NCI-H146 (cell line): ENCODE data around the gene NUDT16L1.

Experiments
- DNase-seq: peaks from one replicate; lab custom pipeline; 2025; lab: John Stamatoyannopoulos, UW

NUDT16L1 gene

DNA sequence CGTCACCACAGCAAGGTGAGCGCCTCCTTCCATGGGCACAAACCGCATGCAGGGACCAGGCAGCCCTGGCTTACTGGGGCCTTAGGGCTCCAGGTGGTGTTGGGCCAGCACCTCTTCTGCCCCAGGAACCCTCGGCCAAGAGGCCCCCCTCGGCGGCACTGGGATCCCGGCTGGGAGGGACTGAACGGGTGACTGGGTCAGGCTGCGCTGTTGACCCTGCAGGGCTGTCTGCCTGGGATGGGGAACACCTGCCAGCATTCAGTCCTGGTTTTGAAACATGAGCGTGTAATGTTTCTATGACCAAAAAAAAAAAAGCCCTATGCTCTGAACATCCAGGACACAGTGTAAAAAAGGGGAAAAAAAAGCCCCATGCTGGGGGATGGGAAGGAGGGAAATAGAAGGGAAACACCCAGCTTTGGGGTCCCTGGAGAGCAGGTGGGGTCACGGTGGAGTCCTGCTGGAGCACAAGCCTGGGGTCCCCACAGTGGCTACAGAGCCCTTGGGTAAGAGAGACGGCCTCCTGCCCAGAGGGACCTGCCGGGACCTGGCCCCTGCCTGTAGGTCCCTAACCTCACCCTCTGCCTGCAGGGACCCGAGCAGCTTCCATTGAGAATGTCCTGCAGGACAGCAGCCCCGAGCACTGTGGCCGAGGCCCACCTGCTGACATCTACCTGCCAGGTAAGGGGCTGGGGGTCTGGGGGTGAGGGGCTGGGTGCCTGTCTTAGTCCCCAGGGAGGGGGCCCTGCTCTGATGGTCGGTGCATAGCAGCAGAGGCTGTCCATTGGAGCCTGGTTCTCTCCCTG lies 9.9 kb upstream of the NUDT16L1 start:
- no peak for DNase-seq

DNA sequence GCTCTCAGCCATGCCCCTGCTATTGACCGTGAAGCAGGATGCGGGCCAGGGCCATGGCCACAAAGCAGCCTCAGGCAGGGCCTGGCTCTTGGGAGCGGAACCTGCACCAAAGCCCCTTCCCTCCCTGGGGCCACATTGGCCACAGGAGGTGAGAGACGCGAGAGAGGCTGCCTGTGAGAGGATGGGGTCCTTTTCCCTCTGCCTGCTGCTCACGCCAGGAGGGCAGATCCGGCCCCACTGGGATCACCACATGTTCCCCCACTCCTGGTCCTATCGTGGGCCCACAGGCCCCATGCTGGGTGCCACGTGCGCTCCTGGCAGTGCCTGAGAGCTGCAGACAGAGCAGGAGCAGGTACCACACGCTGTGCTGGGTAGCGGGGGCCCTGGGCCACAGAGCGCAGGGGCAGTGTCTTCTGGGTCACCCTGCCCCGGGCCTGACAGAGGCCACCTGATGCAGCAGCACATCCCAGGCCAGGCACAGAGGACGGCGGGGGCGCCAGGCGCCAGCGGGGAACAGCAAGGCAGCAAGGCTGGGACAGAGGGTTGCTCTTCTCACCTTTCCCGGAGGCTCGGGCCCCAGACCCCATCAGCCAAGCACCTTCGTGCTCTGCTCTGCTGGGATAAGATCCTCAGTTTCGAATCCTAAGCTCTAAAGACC lies 9.2 kb upstream of the NUDT16L1 start:
- no peak for DNase-seq

DNA sequence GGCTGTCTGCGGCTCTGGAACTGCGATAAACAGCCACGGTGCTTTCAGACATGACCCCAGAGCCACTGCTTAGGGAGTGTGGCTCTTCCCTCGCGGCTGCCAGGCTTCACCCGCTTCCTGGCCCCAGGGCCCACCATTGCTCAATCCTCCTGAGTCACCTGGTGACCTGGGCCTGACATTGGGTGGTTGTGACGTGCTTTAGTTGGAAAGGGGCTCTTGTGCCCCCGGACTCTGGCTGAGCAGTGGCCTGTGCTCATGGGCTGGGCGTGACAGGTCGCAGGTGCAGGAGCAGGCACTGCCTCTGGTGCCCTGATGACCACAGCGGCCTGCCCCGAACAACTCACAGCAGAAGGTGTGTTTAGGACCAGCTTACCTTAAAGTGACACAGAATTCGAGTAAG lies 8.6 kb upstream of the NUDT16L1 start:
- DNase-seq = no peak

DNA sequence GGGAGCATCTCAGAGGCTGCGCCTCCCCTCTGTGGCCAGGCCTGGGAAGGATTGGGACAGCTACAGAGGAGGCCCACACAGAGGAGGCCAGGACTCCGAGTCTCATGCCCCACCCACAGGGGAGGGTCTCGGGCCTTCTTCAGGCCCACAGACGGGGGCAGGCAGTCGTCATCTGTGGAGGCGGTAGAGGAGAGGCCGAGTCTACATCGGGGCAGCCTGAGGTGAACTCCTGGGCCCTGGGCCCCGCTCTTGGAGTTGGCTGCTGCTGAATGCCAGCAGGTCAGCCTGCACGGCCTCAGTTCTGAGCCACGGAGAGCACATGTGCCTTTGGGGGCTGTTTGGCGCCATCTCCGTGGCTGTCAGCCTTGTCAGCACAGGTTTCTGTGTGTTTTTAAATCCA lies 8.1 kb upstream of the NUDT16L1 start:
- DNase-seq = no peak

DNA sequence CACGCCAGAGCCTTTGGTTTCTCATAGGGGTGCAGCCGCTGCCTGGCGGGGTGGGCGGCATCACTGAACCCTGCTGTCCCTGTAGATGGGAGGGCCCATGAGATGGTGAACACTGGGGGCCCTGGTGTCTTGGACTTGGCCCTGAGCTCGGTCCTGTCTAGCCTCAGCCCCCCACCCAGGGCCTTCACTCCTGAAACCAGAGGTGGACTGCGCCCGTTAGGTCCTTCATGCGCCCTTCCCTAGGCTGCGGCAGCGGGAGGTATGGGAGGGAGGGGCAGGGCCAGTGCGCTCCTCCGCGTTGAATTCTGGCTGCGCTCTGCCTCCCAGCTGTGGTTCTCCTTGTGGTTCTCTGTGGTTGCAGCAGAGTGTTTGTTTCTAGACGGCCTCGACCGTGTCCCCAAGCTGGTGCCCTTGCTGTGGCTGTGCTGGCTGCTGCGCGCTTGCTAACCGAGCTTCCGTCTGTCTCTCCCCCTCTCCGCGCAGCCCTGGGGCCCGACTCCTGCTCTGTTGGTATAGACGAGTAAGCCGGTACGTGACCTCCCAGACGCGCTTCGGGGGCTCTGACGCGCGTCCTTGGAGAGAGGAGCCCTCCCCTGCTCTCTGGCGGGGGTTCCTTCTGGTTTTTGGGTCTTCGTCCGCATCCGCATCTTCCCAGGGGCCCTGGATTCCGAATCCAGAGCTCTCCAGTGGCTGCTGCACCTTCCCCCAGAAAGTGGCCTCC lies 7.4 kb upstream of the NUDT16L1 start:
- DNase-seq = no peak

DNA sequence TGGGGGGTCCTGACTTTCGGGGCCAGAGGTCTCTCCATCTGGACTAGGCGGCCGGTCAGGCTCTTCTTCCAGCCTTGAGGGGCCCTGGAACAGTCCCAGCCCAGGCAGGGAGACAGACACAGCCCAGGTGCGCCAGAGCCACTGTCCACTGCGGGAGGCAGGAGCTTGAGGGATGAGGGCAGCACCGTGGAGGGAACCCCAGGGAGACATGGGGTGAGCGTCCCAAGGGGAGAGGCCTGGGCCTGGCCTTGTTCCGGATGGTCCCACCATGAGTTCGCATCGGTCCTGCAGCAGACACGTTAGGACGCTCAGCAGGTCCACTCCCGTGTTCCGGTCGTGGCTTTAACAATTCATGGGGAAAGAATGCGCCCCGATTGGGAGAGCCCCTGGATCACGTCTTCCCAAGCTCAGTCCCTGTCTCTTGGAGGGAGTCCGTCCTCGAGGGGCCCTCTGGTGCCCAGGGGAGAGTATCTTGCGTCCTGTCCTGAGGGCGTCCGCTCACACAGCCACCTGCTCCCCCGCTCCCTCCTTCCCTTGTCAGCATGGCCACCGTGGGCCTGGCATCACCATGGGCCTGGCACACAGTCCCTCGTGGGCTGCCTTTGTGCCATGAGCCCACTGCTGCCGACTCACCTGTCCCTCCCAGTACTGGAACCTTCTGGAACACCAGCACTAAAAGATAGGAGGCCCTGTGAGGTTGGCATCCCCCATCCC lies 6.7 kb upstream of the NUDT16L1 start:
- DNase-seq = no peak

DNA sequence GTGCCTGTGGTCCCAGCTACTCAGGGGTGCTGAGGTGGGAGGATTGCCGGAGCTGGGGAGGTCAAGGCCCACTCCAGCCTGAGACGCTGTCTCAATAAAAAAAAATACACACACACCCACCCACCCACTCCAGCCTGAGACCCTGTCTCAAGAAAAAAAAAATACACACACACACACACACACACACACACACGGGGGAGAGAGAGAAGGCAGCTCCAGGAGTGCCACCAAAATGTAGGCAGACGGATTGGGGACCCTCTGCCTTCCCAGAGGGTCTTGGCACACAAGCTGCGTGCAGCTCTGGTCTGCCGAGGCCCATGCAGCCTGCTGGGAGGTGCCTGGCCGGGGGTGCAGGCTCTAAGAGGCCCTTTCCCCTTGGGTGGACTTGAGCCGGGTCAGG lies 5.9 kb upstream of the NUDT16L1 start:
- DNase-seq = no peak

DNA sequence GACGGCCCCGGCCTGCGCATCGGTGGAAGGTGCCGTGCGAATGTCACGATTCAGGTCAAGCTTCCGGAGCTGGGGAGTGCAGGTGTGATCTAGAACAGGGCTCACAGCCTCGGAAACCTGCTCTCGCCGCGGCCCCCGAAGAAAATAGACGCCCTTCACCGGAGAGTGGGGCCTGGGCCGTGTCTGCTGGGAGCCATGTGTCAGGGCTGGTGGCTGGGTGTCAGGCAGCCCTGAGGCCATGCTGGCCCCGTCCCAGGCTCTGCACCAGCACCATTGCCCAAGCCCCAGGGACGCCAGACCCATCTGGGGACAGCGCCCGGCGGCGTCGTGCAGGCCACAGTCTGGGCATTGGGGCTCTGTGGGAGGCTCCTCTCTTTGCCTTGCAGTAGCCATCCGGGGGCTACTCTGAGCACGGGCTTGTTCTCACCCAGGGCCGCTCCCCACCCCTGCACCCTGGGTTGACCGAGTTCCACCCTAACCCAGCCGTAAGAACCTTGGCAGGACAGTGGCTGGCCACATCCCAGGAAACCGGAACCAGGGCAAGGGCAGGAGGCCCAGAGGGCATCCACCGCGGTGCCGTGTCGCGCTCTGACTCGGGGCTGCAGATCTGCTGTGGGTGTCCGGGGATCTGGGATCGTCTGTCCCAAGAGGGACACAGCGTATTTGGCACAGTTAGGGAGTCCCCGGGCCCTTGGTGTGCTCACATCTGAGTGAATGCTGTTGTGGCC lies 5.3 kb upstream of the NUDT16L1 start:
- DNase-seq = no peak

DNA sequence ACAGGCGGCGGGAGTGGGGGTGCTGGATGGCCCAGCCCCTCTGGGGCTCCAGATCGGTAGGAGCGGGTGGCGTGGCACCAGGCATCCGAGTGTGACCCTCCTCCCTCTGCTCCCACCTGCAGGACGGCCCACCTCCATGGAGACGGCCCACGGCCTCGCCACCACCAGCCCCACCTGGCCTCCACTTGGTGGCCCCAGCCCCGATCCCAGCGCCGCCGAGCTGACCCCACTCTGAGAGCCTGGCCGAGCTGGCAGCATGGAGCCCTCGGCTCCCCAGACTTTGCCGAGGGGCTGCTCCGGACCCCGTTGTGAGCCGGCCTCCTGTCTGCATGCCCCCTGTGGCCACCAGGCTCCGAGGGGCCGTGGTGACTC lies 4.7 kb upstream of the NUDT16L1 start:
- no peak for DNase-seq

DNA sequence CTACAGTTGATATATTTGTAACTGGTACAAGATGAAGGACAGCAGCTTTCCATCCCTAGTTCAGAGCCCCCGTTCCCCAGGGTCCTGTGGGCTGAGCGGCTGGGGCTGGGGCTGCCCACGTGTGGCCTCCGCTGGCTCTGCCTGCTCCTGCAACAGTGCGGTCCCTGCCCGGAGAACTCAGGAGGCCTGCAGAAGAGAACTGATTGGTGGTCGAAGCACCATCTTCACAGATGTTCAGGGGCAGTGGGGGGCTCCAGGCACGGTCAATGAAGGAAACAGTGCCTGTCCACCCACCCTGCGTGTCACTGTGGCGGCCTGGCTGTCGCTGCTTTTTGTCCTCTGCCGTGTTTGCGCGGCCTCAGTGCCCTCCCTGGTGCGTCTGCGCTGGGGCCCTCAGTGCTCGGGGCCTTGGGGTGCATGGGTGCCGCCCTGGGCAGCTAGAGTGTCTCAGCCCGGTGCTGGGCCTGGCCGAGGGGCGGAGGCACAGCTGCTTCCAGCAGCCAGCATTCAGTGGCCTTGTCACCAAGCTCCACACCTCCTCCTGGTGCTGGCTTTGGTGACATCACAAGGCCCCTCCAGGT lies 4.2 kb upstream of the NUDT16L1 start:
- DNase-seq = no peak

DNA sequence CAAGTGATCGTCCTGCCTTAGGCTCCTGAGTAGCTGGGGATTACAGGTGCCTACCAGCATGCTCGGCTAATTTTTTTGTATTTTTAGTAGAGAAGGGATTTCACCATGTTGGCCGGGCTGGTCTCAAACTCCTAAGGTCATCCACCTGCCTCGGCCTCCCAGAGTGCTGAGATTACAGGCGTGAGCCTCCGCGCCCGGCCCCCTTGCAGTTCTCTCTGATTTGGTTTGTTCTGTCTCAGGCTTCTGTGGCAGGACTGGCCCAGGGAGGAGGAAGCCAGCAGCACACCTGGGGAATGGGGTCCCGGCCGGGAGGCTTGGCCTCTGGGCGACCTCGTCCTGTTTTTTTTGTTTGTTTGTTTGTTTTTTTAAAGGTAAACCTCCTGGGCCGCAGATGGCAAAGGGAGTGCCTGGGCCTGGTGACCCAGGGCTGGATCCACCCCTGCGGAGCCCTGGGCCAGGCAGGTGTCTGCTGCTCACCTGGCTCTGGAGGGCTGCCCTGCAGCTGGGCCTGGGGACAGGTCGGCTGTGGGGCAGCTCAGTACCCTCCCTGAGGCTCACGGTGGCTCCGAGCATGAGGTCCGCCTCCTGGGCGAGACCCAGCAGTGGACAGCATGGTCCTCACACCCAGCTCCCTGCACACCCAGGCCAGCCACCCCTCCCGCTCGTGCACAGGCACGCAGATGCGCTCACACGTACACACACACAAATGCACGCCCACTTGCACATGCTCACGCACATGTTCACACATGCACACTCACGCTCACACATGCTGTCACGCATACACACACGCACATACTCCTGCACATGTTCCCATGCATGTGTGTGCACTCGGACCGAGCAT lies 3.3 kb upstream of the NUDT16L1 start:
- no peak for DNase-seq

DNA sequence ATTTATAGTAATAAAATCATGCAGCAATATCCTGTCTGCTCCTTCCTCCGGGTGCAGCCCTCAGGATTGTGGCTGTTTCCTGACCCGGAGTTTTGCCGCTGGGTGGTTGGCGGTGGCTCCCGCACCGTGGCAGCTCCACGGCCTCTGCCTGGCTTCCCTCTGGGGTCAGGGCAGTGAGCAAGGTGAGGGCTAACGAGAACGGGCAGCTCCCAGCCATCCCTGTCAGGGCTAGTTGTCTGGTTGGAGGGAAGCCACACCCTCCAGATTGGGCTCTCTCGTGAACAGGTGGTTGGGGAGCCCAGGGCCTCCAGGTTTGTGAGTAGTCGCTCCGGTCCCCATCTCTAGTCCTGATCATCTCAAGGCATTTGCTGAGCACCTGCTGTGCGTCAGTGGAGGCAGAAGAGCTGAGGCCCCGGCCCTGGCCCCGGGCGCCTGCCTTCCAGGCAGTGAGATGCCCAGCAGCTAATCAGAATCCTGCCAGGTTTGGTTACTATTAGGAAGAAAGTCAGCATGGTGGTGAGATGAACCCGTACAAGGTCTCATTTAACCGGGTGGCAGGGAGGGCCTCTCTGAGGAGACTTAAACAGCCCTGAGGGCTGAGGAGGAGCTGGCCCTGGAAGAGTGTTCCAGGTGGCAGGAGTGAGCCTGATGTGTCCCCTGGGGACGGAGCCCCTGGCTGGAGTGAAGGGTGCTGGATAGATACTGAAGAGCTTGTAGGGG lies 2.3 kb upstream of the NUDT16L1 start:
- DNase-seq = no peak

DNA sequence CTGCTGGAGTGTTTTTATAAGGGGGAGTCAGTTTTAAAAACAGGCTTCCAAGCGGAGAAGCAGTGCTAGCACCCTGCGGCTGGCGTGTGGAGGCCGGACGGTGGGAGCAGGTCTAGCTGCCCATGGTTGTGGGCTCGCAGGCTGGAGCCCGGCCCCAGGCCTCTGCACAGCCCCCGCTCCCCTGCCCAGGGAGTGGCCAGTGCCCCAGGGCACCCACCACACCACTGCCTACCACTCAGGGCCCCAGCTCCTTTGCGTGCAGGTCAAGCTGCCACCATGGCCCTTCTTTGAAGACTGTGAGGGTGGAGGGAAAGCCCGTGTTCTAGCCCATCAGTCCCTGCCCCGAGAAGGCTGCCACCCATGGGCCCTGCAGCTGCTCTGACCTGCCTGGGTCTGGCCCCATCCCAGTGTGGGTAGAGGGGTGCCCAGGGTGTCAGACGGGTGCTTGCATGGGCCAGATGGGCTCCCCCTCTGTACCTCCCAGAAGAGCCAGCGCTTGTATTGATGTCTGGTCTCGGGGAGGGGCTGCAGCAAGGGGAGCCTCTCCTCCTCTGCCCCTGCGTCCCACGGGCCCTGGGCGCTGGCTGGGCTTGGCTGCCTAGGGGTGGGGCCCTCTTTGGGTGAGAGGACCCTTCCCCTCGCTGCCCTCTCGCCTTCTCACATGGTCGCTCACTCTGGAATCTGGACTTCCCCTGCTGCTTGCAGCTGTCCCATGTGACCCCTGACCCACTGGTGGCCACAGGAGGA lies 1.5 kb upstream of the NUDT16L1 start:
- no peak for DNase-seq

DNA sequence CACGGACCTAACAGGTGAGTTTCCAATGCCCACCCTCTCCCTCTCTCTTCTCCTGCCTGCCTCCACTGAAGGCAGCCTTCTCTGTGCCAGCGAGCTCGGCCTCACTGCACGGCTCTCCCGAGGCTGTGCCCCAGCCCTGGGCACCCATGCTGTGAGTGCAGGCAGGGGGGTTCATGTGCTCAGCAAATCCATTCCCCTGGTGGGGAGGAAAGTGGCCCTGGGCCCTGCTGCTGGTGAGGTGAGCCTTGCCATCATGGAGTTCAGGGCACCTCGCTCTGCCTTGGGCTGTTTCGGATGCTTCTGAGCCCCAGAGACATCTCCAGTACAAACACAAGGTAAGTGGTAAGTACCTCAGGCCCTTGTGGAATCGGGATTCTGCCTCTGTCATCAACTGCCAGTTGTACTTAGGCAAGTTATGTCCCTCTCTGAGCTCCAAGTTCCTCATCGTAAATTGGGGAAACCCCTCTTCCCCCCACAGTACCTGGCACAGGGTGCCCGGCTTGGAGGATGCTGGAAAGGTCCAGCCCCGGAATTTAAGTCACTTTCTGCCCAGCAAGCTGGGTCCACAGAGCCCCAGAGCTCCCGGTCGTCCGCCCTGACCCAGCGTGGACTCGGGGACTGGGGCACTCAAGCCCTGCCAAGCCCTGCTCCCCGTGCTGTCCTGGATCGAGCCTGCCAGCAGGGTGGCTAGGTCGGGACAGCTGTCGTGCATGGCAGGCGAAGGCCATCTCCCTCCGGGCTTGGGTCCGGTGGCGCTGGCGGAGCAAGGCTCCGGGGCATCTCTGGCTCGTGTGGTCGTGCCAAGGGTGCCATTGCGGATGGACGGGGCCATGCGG lies 684 bp upstream of the NUDT16L1 start:
- DNase-seq = no peak

DNA sequence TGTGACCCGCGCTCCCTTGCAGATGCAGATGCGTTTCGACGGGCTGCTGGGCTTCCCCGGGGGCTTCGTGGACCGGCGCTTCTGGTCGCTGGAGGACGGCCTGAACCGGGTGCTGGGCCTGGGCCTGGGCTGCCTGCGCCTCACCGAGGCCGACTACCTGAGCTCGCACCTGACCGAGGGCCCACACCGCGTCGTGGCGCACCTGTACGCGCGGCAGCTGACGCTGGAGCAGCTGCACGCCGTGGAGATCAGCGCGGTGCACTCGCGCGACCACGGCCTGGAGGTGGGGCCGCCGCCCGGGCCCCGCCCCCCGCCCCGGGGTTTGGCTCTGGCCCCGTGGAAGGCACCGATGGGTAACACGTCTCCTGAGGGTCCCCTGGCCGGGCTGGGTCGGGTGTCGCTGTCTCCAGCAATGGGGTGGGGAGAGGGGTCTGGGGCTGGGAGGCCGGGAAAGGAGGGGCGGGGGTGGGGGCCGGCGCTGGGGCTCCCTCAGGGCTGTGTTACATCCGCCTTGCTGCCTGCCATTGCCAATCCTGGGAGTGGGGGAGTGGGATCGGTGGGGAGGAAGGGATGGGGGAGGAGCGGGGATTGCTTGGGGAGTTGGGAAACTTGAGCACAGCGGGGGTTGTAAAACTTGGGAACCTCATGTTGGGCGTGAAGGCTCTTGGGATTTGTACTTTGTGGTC lies 737 bp downstream of the NUDT16L1 start:
- peak; percentile 59 for DNase-seq

DNA sequence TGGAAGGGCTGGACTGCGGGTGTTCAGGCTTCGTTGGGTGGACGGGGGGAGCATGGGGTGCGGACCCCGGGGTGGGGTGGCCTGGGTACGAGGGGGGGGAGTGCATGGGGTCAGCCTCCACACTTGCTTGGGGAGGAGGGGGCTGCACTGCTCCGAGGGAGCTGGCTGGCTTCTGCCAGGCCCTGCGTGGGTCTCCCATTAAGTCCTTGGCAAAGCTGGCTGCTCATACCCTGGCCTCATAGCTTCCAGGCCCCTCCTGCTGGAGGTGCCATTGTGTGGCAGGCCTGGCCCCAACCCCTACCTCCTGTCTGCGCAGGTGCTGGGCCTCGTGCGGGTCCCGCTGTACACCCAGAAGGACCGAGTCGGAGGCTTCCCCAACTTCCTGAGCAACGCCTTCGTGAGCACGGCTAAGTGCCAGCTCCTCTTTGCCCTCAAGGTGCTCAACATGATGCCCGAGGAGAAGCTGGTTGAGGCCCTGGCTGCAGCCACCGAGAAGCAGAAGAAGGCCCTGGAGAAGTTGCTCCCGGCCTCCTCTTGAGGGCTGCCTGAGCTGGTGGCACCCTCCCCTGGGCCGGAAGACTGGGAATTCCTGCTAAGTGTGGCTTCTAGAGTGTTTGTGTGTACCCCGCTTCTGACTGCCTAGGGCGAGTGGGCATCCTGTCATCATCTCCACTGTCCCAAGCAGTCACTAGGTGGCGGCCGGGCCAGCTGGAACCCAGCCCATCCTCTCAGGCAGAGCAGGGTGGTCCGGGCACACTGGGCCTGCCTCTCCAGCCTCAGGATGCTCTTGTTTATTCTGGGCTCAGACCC lies 1.5 kb downstream of the NUDT16L1 start:
- no peak for DNase-seq
